ENCODE measurements around the gene NPHP4.

NPHP4 gene

DNA sequence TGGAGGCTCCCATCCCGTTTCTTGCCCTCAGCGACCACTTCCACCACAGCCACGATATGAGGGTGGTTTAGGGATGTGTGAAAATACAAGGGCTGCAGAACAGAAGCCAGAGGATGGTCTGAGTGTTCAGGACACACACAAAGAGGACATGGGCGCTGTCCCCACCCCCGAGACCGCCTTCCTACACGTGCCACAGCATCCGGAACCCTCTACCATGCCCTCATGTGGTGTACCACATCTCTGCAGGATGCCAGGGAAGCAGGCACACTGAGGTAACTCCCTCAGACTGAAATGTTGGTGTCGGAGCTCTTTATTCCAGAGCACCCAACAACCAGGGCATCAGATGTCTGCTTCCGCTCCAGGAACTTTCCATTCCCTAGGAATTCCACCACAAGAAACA lies 23.1 kb downstream of the NPHP4 start:
- DNase-seq = no peak

DNA sequence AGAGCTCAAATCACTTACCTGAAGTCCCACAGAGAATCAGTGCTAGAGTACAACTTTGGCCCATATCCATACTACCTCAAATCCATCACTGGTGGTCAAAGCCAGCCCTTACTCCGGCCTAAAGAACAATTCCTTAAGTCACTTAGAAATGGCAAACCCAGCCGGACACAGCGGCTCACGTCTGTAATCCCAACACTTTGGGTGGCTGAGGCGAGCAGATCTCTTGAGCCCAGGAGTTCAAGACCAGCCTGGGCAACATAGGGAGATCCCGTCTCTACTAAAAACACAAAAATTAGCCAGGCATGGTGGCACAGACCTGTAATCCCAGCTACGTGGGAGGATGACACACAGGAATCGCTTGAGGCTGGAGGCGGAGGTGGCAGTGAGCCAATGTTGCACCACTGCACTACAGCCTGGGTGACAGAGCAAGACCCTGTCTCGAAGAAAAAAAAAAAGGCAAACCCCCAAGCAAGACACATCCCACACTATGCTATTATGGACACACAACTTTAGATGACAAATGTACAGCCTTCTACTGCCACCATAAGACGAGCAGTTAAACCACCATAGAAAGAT lies 24.0 kb downstream of the NPHP4 start:
- no peak for DNase-seq

DNA sequence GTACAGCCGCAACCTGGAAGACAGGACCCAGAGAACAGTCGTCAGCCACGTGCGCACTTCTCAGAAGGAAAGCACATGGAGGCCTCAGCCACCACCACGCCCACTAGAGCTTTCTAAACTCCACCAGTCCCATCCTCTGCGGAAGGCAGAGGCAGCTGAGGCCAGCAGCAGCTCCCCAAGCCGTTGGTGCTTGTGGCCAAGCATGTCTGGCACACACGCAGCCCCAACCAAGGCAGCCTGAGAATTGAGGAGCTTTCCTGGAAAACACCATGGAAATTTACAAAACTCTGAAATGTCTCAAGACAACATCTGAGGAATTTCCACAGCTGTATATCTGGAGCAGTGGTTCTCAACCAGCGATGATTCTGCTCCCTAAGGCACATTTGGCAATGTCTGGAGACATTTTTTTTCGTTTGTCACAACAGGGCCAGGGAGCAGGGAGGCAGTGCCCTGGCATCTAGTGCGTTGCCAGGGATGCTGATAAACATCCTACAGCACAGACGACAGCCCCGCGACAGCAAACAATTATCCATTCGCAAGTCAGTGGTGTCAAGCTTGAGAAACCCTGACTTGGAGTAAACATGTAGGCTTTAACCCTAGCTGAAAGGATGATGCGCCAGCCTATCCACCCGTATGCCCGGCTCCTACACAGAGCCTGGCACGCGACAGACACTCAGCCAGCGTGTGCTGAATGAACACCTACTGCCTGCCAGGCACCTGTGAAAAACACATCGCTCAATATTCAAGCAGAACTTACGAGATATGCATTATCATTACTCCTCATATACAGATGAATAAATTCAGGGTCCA lies 24.7 kb downstream of the NPHP4 start:
- DNase-seq = no peak

DNA sequence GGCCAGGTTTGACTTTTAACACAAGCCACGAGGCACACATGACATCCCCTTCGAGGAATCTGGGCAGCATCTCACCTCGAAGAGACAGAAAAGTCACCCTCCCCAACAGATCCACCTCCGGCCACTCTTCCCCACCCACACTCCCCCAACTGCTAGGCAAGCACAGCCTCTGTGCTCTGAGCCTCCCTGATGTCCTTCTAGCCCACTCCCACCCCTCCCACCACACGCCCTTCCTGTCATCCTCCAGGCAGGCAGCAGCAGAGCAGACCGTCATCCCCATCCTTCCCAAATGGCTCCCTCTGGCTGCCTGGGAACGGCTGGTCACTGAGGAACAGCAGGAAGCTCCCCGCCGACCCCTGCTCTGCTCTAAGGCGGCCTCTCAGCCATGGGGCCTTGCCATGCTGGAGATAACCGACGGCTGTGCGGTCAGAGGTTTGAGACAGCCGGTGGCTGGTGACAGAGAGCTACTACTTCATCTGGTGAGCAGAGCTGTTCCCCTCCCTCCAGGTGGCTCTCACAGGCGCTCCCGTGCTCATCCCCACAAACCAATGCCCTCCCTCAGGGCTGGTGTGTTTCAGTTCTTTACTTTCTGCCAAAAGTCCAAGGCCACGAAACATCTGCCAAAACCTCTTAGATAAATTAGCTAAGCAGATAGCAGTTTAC lies 25.6 kb downstream of the NPHP4 start:
- no peak for DNase-seq

DNA sequence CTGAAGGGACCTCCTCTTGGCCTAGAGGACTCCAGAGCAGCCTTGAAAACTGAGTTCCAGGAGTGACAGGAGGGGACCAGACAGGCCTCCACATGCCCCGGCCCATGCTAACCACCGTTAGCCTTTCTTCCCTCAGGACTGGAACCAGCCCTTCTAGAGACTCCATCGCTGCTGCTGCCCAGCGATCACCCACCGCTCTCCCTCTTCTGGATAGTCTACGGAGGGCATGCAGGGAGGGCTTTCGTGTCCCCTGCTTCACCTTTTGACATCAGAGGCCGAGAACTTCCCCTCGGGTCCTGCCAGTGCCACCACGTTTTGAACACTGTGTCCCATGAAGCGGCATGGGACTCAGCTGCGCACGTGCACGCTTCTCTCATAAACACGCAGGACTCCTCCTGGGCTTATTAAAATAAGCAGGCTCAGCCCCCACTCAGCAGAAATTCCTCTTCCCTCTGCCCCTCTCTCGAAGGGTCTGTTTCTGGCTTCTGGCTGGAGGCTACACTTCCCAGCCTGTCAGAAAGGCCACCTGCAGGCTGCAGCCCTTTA lies 26.6 kb downstream of the NPHP4 start:
- no peak for DNase-seq

DNA sequence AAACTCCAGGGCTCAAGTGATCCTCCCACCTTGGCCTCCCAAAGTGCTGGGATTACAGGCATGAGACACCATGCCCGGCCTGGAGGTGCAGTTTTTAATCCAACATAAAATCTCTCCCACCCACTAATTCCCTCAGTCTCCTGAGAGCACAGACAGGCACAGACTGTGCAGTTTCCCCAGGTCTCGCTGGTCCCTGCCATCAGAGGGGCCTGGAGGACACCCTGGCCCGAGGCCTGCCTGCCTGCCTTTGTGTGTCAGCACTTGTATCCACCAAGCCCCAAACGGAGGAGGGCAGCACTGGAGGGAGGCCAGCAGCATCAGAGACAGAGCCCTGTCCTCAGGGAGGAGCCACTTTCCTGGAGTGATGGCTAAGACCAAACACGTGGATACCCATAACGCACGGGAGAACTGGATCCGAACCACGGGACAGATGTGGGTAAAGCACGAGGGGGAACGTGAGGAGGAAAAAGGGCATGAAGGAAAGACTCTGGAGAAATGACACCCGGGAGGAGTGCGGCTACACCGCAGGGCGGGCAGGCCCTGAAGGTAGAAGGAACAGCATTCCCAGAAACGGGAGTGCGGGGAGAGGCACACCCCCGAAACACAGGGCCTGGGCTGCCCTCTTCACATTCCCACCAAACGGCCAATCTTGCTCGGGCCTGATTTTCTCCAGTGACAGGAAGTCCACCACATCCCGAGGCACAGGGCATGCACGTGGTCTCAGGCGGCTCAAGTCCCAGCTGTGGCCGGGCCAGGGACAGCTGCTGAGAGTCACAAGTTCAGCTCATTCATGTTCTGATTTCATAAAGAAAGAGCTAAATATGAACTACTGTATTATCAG lies 29.7 kb downstream of the NPHP4 start:
- no peak for DNase-seq

DNA sequence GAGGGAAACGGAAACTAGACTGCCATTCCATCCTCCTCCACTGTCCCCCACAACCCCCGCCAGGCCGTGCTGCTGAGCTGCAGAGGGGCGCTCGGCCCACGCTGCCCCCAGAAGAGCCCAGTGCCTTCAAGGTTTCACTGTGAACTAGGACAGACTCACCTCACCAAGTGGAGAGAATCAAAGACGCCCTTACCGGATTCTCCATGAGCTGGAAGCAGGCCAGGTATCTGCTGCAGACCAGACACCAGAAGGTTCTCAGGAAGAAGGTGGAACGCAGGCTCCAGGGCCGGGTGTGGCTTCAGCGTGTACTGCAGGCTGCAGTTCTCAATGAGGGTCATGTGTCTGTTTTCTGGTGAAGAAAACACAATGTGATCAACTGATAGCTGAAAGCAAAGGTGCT lies 30.6 kb downstream of the NPHP4 start:
- DNase-seq = no peak

DNA sequence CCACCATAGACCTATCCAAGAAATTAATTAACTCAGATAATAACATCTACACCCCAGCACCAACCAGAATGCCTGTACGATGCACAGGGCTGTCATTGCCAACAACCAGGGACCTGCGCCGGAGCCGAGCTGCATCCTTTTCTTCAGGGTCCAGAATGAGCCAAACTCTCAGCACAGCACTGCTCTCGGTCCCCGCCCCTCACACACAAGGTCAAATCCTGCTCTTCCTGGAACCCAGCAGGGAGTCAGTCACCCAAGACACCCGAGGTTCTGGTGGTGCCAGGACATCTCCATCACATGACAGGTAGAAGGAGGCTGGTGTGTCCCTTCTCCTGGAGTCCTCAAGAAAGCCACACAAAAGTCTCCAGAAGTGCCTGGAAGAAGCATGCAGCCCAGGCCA lies 31.9 kb downstream of the NPHP4 start:
- no peak for DNase-seq

DNA sequence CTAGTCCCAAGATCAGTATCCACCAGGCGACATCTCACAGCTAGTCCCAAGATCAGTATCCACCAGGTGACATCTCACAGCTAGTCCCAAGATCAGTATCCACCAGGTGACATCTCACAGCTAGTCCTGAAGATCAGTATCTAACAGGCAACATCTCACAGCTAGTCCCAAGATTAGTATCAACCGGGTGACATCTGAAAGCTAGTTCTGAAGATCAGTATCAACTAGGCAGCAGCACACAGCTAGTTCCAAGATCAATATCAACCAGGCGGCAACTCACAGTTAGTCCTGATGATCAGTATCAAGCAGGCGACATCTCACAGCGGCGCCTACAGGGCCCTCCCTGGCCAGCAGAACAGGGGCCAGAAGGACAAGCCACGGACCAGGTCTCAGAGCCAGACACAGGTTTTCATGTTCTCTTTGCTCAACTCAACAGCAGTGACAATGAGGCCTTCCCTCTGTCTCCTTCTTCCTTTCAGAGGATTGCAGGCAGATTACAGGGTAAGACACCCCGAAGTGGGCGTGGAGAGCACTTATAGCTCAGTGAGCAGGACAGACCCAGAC lies 32.5 kb downstream of the NPHP4 start:
- no peak for DNase-seq

DNA sequence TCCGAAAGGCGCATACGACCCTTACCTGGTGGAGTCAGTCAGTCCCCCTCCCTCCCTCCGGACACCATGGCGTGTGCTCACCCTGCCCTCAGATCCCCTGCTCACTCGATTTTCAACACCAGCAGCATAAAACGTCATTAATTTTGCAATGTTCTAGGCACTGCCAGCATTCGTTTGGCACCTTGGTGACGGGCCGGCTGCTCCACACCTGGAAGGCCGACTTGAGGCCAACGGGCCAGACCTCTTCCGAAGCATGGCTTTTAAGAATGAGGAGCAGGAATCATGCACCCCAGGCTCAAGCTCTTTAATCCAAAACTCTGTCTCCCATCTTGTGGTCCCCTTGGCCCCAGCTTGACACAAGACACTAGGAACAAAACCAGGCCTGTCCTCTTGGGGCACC lies 33.1 kb downstream of the NPHP4 start:
- DNase-seq = no peak

DNA sequence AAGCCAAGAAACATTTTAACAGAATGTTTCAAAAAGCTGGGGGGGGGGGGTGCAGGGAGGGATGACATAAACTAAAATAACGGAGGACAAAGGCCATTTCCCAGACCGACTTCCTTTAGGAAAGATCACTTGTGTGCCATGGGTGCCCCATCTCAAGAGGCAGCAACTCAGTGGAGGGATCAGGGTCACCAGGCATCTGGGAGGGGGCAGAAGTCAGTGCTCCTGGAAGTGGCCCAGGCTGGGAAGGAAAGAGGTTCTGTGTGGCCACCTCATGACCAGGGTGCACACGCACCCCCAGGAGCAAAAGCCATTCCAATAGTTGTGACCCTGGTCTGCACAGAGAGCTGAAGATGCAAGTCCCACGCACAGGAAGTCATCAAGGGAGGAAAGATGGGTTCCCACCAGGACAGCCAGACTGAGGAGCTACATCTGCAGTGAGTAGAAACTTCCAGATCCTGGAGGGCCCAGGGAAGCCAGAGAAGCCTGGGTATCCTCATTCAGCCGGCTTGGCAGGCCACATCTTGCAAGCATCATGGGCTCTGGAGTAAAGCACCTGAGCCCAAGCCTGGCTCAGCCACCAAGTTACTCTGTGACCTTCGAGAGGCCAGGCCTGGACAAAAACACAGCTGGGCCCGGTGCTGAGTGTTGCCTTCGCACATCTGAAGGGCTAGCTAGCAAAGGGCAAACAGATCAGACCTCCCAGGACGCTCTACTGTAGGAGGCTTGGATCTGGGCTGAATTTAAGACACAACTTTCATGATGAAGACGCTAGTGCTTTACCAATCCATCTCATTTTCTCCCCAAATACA lies 36.0 kb downstream of the NPHP4 start:
- DNase-seq = no peak

DNA sequence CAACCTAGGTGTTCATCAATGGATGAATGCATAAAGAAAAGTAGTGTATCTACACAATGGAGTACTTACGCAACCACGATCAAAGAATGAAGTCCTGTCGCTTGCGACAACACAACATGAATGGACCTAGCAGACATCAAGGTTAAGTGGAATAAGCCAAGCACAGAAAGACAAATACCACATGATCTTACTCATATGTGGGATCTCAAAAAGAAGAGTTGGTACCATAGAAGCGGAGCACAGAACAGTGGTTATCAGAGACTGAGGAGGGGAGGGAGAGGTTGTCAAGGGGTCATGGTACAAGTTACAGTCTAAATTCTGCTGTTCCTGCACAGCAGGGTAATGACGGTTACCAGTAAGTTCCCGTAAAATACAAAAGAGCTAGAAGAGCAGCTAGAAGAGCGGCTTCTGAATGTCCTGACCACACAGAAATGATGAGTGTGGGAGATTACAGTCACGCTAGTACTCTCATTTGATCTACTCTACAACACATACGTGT lies 36.7 kb downstream of the NPHP4 start:
- no peak for DNase-seq

DNA sequence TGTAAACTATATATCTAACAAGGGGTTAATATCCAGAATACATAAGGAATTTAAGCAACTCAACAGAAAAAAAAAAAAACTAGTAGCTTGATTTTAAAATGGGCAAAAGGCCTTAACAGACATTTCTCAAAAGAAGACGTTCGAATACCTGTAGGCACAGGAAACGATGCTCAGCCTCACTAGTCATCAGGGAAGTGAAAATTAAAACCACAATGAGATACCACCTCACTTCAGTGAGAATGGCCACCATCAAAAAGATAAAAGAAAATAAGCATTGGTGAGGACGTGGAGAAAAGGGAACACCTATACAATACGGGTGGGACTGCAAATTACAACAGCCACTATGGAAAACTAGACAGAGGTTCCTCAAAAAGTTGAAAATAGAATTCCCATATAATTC lies 37.3 kb downstream of the NPHP4 start:
- no peak for DNase-seq

DNA sequence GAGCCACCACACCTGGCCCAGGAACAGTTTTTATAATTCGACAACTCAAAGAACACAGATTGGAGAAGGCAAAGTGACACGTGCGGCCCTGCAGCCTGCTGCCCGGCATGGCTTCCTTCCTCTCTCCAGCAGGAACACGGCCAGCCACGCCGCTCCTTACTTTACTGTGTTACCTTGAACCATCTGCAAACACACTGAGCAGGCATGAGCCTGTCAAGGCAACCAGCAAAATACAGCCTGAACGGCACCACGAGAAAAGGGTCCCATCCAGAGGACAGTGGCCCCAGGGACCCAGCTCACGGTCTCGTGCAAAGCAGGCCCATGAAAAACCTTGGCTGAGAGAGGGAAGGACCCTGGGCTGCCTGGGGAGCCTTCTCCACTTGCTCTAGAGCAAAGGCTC lies 38.8 kb downstream of the NPHP4 start:
- no peak for DNase-seq

DNA sequence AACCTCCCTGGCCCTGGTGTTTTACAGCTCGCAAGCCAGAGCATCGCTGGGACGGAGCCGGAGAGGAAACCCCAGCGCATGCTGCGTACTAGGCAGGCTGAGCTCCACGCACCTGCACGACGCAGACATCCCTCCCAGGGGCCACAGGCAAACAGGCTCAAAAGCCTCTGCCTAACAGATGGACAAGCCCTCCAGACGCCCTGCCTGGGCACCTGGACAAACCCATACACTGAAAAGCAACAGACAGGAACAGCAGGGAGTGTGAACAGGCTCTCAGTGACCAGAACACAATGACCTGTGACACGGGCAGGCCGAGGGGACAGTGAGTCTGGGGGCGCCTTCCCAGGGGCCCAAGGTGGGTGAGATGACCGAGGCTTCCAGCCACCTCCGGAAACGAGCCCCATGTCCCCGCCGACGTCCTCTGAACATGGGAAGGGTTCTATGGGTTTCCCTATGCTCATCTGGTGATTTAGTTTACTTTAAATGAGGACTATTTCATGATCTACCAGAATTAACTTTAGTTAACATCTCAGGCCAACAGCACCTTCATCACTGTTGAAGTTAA lies 40.3 kb downstream of the NPHP4 start:
- no peak for DNase-seq

DNA sequence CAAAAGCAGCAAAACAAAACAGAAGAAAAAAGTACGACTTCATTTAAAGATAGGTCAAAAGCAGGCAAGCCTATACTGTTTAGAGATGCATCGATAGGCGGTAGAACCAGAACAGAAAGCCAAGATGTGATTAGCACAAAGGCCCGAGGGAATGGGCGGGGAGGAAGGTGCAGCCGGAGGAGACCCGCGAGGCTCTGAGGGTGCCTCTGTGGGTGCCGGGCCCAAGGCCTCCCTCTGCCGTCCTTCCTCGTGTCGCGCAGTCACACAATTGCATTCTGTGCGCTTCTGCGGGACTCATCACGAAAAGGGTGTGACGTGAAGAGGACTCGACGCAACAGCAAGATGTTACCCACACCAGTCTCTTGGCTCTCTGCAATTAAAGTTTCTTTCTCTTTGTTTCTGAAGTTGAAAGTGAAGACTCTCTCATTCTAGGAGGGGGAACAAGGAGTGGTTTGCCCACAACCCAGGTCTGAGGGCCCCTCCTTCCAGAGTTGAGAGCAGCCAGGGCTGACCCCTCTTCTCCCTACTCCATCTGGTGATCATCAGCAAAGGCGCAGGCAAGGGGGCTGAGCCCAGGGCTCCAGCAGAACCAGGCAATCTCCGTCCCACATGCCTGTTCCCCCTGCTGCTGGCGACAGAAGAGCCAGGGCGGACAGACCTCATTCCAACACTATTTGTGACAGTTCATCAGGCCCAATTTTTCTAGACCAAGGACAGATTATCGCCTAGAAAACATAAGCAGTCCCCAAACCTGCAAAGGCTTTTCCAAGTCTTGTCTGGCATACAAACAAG lies 41.0 kb downstream of the NPHP4 start:
- DNase-seq = no peak

DNA sequence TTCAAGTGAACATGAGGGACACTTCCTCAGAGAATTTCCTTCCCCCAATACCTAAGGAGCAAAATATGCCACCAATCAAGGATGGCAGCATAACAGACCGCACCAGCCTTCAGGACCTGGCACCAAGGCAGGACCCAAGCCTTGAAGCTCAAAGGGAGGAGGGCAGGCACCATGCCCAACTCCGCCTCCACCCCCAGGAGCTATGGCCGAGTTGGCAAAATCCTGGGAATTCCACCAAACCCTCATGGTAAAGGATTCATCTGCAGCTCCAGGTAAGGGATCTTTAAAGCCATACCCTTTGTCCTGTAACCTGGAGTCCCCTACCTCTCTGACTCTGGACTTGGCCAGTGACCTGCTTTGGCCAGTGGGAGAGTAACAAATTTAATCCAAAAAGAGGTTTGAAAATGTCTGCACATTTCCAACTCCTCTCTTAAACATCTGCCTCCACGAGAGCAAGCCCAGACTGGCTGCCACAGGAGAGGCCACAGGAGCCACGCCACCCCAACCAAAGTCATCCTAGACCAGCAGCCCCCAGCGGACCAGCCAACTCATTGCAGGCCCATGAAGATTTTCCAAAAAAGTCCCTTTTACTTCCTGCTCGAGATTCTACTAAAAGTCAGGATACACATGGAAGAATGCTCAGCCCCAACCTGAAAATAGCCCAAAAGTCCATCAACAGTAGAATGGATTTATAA lies 41.9 kb downstream of the NPHP4 start:
- no peak for DNase-seq

DNA sequence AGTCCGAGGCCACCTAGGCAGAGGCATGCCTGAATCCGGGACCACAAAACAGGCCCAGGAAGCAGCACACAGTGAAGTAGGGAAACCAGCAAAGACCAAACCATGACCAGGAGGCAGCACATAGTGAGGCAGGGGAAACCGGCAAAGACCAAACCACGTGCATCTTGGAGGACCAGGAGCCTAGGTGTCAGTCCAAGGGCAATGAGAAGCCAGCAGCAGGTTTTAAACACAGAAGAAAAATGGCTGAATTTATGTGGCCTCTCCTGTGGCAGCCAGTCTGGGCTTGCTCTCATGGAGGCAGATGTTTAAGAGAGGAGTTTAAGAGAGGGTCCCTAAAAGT lies 42.5 kb downstream of the NPHP4 start:
- no peak for DNase-seq

DNA sequence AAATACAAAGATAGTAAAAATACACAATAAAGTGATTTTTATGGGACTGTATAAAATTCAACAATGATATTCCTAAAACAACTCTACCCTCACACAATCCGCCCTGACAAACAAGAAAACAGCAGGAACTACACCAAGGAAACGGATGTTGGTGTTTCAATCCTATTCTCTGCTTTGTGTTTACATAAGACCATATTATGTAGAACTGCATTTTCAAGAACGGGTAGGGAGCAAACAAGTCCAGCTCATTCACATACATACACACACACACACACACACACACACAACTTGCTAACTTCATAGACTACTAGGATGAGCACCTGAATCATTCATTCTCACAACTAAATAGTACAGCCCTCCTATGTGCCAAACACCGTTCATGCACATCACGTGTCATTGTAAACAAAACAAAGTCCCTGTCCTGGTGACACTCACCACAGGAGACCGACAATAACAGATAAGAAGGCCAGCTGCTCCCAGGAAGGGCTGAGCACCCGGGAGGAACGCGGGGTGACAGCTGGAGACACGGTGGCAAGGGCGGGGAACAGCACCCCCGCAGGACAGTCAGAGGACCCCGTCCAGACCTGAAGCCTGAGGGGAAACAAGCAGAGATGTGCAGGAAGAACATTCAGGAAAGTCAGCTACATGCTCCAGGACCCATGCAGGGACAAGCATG lies 43.0 kb downstream of the NPHP4 start:
- DNase-seq = no peak

DNA sequence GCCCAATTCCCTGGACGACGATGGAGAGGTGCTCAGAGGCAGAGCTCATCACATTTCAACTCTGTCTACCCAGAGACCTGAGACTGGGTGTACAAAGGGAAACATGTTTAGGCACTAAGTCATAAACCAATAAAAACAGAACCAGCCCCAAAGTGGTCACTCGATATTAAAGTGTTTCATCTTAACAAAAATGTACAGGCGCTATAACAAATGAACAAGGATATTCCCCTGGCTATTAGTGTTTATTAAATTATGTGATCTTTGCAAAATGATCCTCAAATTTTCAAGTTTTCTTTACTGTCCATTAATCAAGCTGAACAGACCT lies 43.6 kb downstream of the NPHP4 start:
- DNase-seq = no peak
